OCI-LY1 (cell line): ENCODE measurements around the gene PDE6D.

Experiments used
- H2AFZ ChIP-seq: fragments of 200-600 bp; sonication (generic), shearing (Covaris generic); 2 replicates; pipeline ENCODE4 v1.6.0; 2014; ENCODE audit warnings: antibody characterized with exemption, mild to moderate bottlenecking, low read length
- H3F3A ChIP-seq: fragments of 200-600 bp; sonication (generic), shearing (Covaris generic); 2 replicates; pipeline ENCODE4 v1.6.0; 2014; ENCODE audit warnings: mild to moderate bottlenecking, antibody characterized with exemption, low read length, moderate library complexity; ENCODE audit not compliant: insufficient read depth
- H3K27ac ChIP-seq: fragments of 200-600 bp; sonication (generic); 2 replicates; pipeline ENCODE4 v1.5.1; 2014; ENCODE audit warnings: low read length, mixed run types, mild to moderate bottlenecking, low read depth; ENCODE audit not compliant: poor library complexity, severe bottlenecking
- H3K27me3 ChIP-seq: fragments of 200-600 bp; sonication (generic); 2 replicates; pipeline ENCODE4 v1.6.0; 2014; ENCODE audit warnings: antibody characterized with exemption, mild to moderate bottlenecking, low read length, moderate library complexity; ENCODE audit not compliant: insufficient read depth
- H3K36me3 ChIP-seq: fragments of 200-600 bp; sonication (generic); 2 replicates; pipeline ENCODE4 v1.6.1; 2014; ENCODE audit warnings: mild to moderate bottlenecking, antibody characterized with exemption, low read length, moderate library complexity, mixed read lengths; ENCODE audit not compliant: insufficient read depth
- H3K4me1 ChIP-seq: fragments of 200-600 bp; sonication (generic); 2 replicates; pipeline ENCODE4 v1.5.1; 2014; ENCODE audit warnings: mild to moderate bottlenecking, low read length, moderate library complexity; ENCODE audit not compliant: insufficient read depth, severe bottlenecking
- H3K4me2 ChIP-seq: fragments of 200-600 bp; sonication (generic), shearing (Covaris generic); 2 replicates; pipeline ENCODE4 v1.6.1; 2014; ENCODE audit warnings: low read length
- H3K4me3 ChIP-seq: fragments of 200-600 bp; sonication (generic); 2 replicates; pipeline ENCODE4 v1.5.1; 2014; ENCODE audit warnings: low read length, low read depth, mild to moderate bottlenecking, mixed read lengths; ENCODE audit not compliant: poor library complexity, severe bottlenecking
- H3K79me2 ChIP-seq: fragments of 200-600 bp; shearing (Covaris generic); 2 replicates; pipeline ENCODE4 v1.6.1; 2016; ENCODE audit warnings: mixed run types, low read length, mixed read lengths; ENCODE audit not compliant: insufficient read depth
- H3K9ac ChIP-seq: fragments of 200-600 bp; sonication (generic), shearing (Covaris generic); 2 replicates; pipeline ENCODE4 v1.6.1; 2014; ENCODE audit warnings: mild to moderate bottlenecking, low read length, mixed read lengths
- H3K9me2 ChIP-seq: fragments of 200-600 bp; sonication (generic), shearing (Covaris generic); 2 replicates; pipeline ENCODE4 v1.6.1; 2014; ENCODE audit warnings: low read depth, mild to moderate bottlenecking, low read length, mixed read lengths
- H3K9me3 ChIP-seq: fragments of 200-600 bp; shearing (Covaris generic); 2 replicates; pipeline ENCODE4 v1.6.1; 2014; ENCODE audit warnings: low read length, mixed read lengths
- H4K20me1 ChIP-seq: fragments of 200-600 bp; sonication (generic), shearing (Covaris generic); 2 replicates; pipeline ENCODE4 v1.6.0; 2016; ENCODE audit warnings: mild to moderate bottlenecking, low read length; ENCODE audit not compliant: insufficient read depth
- EZH2 ChIP-seq: fragments of 200-600 bp; sonication (generic), shearing (Covaris generic); IDR thresholded peaks from 2 replicates; pipeline ENCODE4 v1.8.0; 2017; ENCODE audit warnings: borderline replicate concordance, mixed run types, mild to moderate bottlenecking, antibody characterized with exemption, low read length, moderate library complexity, mixed read lengths
- TF ChIP-seq, protein P1 (sequence below): fragments of 200-600 bp; sonication (generic), shearing (Covaris generic); IDR thresholded peaks from 2 replicates; pipeline ENCODE4 v1.5.1; 2017; ENCODE audit warnings: mild to moderate bottlenecking, antibody characterized with exemption, low read length, moderate library complexity, mixed read lengths

Gene PDE6D

DNA sequence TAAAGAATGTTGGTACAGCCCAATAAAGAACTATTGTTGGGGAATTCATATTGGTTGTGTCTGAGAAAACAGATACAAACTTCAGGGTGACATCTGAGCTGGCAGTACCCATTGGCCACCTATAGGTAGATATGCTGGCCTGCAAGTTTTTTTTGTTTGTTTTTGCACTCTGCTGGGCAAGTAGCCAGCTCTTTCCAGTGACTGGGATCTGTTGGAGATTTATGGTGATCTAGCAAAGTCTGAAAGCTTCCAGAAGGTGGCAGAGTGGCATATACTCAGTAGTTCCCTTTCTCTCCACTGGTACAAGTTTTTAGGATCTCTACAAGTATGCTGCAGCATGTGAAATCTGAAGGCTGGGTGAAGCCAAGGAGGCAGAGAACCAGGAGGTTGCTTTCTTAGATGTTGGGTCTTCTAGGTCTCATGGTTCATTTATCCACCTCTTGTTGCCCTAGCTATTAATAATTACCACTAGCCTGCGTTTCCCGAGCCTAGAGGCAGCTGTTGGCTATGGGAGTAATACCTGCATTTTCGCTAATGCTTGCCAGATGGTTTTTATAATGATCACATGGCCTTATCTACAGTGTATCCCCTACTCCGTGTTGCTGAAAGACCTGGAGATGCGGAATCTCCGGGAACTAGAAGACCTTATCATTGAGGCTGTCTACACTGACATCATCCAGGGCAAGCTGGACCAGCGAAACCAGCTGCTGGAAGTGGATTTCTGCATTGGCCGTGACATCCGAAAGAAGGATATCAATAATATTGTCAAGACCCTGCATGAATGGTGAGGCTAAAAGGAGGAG is 14.6 kb upstream of the PDE6D start:
- Histone ChIP-seq H3K4me2 (no peak overlapping the region), H3K4me1 (no peaks in the 10 kb centered on the region), H3K79me2 (no peaks in the 10 kb centered on the region), H4K20me1 (no peaks in the 10 kb centered on the region), H3K9me2 (no peaks in the 10 kb centered on the region), H3K36me3 (peaks cover 90% of the 10 kb centered on the region), H3K9me3 (no peaks in the 10 kb centered on the region), H3K27ac (no peak overlapping the region), H3K27me3 (no peaks in the 10 kb centered on the region), H2AFZ (no peak overlapping the region), H3F3A (no peaks in the 10 kb centered on the region), H3K9ac (no peak overlapping the region), H3K4me3 (no peak overlapping the region)
- TF ChIP-seq, protein P1, sequence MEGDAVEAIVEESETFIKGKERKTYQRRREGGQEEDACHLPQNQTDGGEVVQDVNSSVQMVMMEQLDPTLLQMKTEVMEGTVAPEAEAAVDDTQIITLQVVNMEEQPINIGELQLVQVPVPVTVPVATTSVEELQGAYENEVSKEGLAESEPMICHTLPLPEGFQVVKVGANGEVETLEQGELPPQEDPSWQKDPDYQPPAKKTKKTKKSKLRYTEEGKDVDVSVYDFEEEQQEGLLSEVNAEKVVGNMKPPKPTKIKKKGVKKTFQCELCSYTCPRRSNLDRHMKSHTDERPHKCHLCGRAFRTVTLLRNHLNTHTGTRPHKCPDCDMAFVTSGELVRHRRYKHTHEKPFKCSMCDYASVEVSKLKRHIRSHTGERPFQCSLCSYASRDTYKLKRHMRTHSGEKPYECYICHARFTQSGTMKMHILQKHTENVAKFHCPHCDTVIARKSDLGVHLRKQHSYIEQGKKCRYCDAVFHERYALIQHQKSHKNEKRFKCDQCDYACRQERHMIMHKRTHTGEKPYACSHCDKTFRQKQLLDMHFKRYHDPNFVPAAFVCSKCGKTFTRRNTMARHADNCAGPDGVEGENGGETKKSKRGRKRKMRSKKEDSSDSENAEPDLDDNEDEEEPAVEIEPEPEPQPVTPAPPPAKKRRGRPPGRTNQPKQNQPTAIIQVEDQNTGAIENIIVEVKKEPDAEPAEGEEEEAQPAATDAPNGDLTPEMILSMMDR: no peak; the same call in 1 of the 2 replicates
- TF ChIP-seq EZH2: no peak

DNA sequence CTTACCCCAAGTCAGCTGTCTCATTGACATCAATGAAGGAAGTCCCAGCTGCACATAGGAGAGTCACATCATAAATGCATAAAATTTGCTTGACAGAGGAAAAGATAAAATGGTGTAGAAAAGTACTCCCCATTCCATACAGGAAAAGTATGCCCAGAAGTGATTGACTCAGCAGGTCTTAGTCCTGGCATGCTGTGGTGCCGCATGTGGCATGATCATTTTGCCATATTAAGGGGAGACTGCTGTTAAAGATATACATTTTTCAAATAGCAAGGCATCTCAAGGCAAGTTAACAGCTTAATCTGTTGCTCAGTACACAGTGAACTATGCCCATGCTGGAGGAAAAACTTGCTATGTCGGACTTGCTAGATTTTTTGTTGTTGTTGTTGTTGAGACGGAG is 13.3 kb upstream of the PDE6D start:
- H3K27ac ChIP-seq: no peak overlapping the region
- H3K27me3 ChIP-seq: no peaks in the 10 kb centered on the region
- no peaks in the 10 kb centered on the region for H4K20me1 ChIP-seq
- peaks cover 88% of the 10 kb centered on the region for H3K36me3 ChIP-seq
- no peak overlapping the region for H2AFZ ChIP-seq
- H3K4me3 ChIP-seq: no peak overlapping the region
- H3K9me2 ChIP-seq: no peaks in the 10 kb centered on the region
- no peak for TF ChIP-seq EZH2
- TF ChIP-seq, protein P1: no peak
- H3F3A ChIP-seq: no peaks in the 10 kb centered on the region
- H3K9ac ChIP-seq: no peak overlapping the region
- no peaks in the 10 kb centered on the region for H3K4me1 ChIP-seq
- H3K4me2 ChIP-seq: no peak overlapping the region
- no peaks in the 10 kb centered on the region for H3K9me3 ChIP-seq
- H3K79me2 ChIP-seq: peaks cover 7% of the 10 kb centered on the region; the same call in 1 of the 2 replicates

DNA sequence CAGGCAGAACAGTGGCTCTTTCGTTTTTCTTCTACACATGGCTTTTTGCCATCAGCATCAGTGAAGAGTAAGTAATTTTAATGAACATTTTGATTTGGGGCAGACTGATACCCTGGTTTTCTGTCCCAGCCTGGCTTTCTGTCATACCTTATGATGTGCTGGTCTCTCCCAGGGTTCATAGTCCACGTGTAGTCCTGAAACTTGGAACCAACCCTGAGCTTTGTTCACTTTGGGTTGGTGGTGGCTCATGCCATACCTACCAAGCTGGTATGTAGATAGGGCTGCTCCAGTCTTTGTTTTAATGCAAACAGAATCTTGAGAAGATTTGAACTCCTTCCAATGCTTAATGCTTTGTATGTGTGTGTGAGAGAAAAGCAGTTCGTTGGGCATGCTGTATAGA is 10.0 kb upstream of the PDE6D start:
- Histone ChIP-seq H3K36me3 (peaks cover 69% of the 10 kb centered on the region), H3K27me3 (no peaks in the 10 kb centered on the region), H3K79me2 (peaks cover 35% of the 10 kb centered on the region)

More for the DNA sequence above, 10.0 kb upstream of the PDE6D start:
- Histone ChIP-seq H3K9me2 (no peaks in the 10 kb centered on the region), H4K20me1 (no peaks in the 10 kb centered on the region; the same call in 1 of the 2 replicates), H3K27ac (no peak overlapping the region), H3K4me2 (no peak overlapping the region), H3F3A (no peaks in the 10 kb centered on the region), H3K4me1 (peaks cover 13% of the 10 kb centered on the region), H3K9me3 (no peaks in the 10 kb centered on the region), H2AFZ (no peak overlapping the region), H3K4me3 (no peak overlapping the region), H3K9ac (no peak overlapping the region)
- TF ChIP-seq, protein P1: no peak
- no peak for TF ChIP-seq EZH2
